Natural killer cell (primary cell): ENCODE data around the gene ISX. TPM values are rescaled to one million over a fixed set of nuclear protein-coding genes. Genes with fewer than 3 reads are reported as not detected.

Source experiments
- ATAC-seq, 3 donors: fragments of 150-1000 bp in 2 of 3; fragments of 200-7000 bp in 1 of 3; cut with Tn5 transposase; 1 replicate in 1 of 3; 2 replicates in 2 of 3; pipeline ENCODE4 v1.10.0; 2021; ENCODE audit warnings: mild to moderate bottlenecking in 2 of 3, moderate library complexity in 2 of 3
- DNase-seq, 2 donors: peaks; one replicate each; pipeline versions ENCODE4 v3.0.0 to v3.0.0-alpha.2; 2013 to 2021; ENCODE audit warnings: mixed read lengths in 1 of 2
- H3K27ac ChIP-seq: one replicate; pipeline ENCODE4 v1.5.1; 2013; ENCODE audit warnings: mild to moderate bottlenecking, low read length
- H3K27me3 ChIP-seq: one replicate; pipeline ENCODE4 v1.6.1; 2013; ENCODE audit warnings: low read length; ENCODE audit not compliant: control insufficient read depth, insufficient read depth
- H3K36me3 ChIP-seq: one replicate; pipeline ENCODE4 v1.6.1; 2013; ENCODE audit warnings: low read length; ENCODE audit not compliant: control insufficient read depth, insufficient read depth
- H3K4me1 ChIP-seq: one replicate; pipeline ENCODE4 v1.6.1; 2013; ENCODE audit warnings: low read length; ENCODE audit not compliant: control insufficient read depth, insufficient read depth
- H3K4me3 ChIP-seq: one replicate; pipeline ENCODE4 v1.5.1; 2013; ENCODE audit warnings: low read length
- H3K9me3 ChIP-seq: one replicate; pipeline ENCODE4 v1.6.1; 2013; ENCODE audit warnings: low read length; ENCODE audit not compliant: control insufficient read depth, insufficient read depth
- H3K27ac Mint-ChIP-seq, 2 donors: one replicate each; pipeline ENCODE4 v1.8.0; 2022; ENCODE audit warnings: mild to moderate bottlenecking in 2 of 2, mixed read lengths in 2 of 2, moderate library complexity in 1 of 2
- H3K27me3 Mint-ChIP-seq, 2 donors: one replicate each; pipeline ENCODE4 v1.8.0; 2022; ENCODE audit warnings: low read depth in 2 of 2, mixed read lengths in 2 of 2
- H3K36me3 Mint-ChIP-seq: one replicate; pipeline ENCODE4 v1.8.0; 2022; ENCODE audit warnings: mixed read lengths
- H3K4me1 Mint-ChIP-seq, 2 donors: one replicate each; pipeline ENCODE4 v1.8.0; 2022; ENCODE audit warnings: mixed read lengths in 2 of 2
- H3K4me3 Mint-ChIP-seq: one replicate; pipeline ENCODE4 v1.8.0; 2022; ENCODE audit warnings: mild to moderate bottlenecking, moderate library complexity, mixed read lengths
- H3K9me3 Mint-ChIP-seq, 2 donors: one replicate each; pipeline ENCODE4 v1.8.0; 2022; ENCODE audit warnings: mixed read lengths in 2 of 2
- CTCF ChIP-seq: fragments of 200-600 bp; IDR thresholded peaks from one replicate; pipeline ENCODE4 v1.8.0; 2022; ENCODE audit warnings: antibody characterized with exemption
- WGBS: methylation state at CpG from one replicate; pipeline ENCODE4 v1.1.7; 2013; ENCODE audit warnings: missing lambda C conversion rate; ENCODE audit not compliant: insufficient coverage; 5-methylcytosine and 5-hydroxymethylcytosine counted together
- intact Hi-C: fragments of 100-400 bp; cut with micrococcal nuclease; formaldehyde crosslinking; loops from one replicate; pipeline ENCODE4 v1.14.2; 2022
- total RNA-seq, 4 donors: library from RNA; stranded (reverse); fragments of 120-200 nt in 1 of 4; gene quantifications; one replicate each; pipeline versions ENCODE4 v1.2.3 to v1.2.4, GENCODE V29; 2013 to 2022

Gene ISX
- total RNA-seq, 3 donors from 2014 or later (not counting 1 experiment from before 2014, with no cell fraction given): not detected

- no peak overlapping the region for H3K27ac Mint-ChIP-seq
- ATAC-seq (no peak), DNase-seq (no peak)
- no peaks in the 10 kb centered on the region for H3K27me3 ChIP-seq
- no peaks in the 10 kb centered on the region for H3K36me3 Mint-ChIP-seq
- no peak for TF ChIP-seq CTCF
- whole genome bisulfite sequencing: 71% methylated on average over 1 of the region's 3 CpGs
- no peaks in the 10 kb centered on the region for H3K36me3 ChIP-seq
- intact Hi-C loops: no loop called here
- peaks cover 0 to 2% of the 10 kb centered on the region in 2 donors for H3K9me3 Mint-ChIP-seq
- H3K4me1 Mint-ChIP-seq: no peaks in the 10 kb centered on the region
- no peaks in the 10 kb centered on the region for H3K4me1 ChIP-seq
- H3K27ac ChIP-seq: no peak overlapping the region
- peaks cover 0 to 5% of the 10 kb centered on the region in 2 donors for H3K27me3 Mint-ChIP-seq
- no peak overlapping the region for H3K4me3 Mint-ChIP-seq
- H3K4me3 ChIP-seq: no peak overlapping the region
- no peaks in the 10 kb centered on the region for H3K9me3 ChIP-seq
These were observed 6.3 kb upstream of the ISX start for GRCh38 chr22:35059632-35060031.

GRCh38 chr22:35064664-35065063 lies 1.3 kb upstream of the ISX start:
- H3K36me3 Mint-ChIP-seq: no peaks in the 10 kb centered on the region
- TF ChIP-seq CTCF: no peak

DNA sequence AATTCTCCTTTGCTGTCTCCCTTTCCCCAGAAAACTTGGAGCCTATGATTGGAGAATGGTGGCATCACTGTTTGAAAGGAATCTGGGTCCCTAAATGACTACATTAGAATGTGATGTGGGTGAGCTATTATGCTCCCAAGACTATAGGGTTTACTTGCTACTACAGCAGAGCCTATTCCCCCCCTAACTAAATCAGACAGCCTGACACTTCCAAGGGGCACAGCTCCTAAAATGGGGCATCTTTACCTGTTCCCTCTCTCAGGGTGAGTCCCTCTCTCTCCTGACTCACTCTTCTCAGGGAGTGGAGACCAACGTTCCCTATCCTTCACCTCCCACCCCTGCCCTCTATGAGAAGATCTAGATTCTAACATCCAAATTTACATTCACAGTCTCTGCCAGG lies 775 bp upstream of the ISX start:
- Histone ChIP-seq H3K4me1 (no peaks in the 10 kb centered on the region), H3K27ac (no peak overlapping the region), H3K36me3 (no peaks in the 10 kb centered on the region), H3K27me3 (no peaks in the 10 kb centered on the region), H3K9me3 (no peaks in the 10 kb centered on the region), H3K4me3 (no peak overlapping the region)
- 74% methylated on average over 1 of the region's 1 CpG for WGBS
- no peaks in the 10 kb centered on the region for H3K27me3 Mint-ChIP-seq
- H3K27ac Mint-ChIP-seq: no peak overlapping the region
- H3K9me3 Mint-ChIP-seq: no peaks in the 10 kb centered on the region
- no peak overlapping the region for H3K4me3 Mint-ChIP-seq
- ATAC-seq: no peak
- no peak for DNase-seq
- TF ChIP-seq CTCF: no peak
- H3K4me1 Mint-ChIP-seq: no peaks in the 10 kb centered on the region
- intact Hi-C loops: no loop called here
- no peaks in the 10 kb centered on the region for H3K36me3 Mint-ChIP-seq

More at GRCh38 chr22:35064664-35065063, 1.3 kb upstream of the ISX start:
- ATAC-seq (no peak), DNase-seq (no peak)
- H3K36me3 ChIP-seq: no peaks in the 10 kb centered on the region
- intact Hi-C loops: no loop called here
- H3K27ac ChIP-seq: no peak overlapping the region
- no CpG with 5 or more reads among the region's 1 CpG for WGBS
- Mint-ChIP-seq H3K27ac (no peak overlapping the region), H3K4me1 (no peaks in the 10 kb centered on the region), H3K9me3 (peaks cover 0 to under 1% of the 10 kb centered on the region in 2 donors), H3K4me3 (no peak overlapping the region), H3K27me3 (no peaks in the 10 kb centered on the region)
- H3K4me1 ChIP-seq: no peaks in the 10 kb centered on the region
- H3K27me3 ChIP-seq: no peaks in the 10 kb centered on the region
- H3K9me3 ChIP-seq: no peaks in the 10 kb centered on the region
- no peak overlapping the region for H3K4me3 ChIP-seq

- H3K27me3 ChIP-seq: no peaks in the 10 kb centered on the region
- no peaks in the 10 kb centered on the region for H3K9me3 Mint-ChIP-seq
- H3K9me3 ChIP-seq: no peaks in the 10 kb centered on the region
- no peaks in the 10 kb centered on the region for H3K27me3 Mint-ChIP-seq
- H3K36me3 Mint-ChIP-seq: no peaks in the 10 kb centered on the region
- no peak overlapping the region for H3K4me3 ChIP-seq
- intact Hi-C loops: no loop called here
- no peaks in the 10 kb centered on the region for H3K4me1 Mint-ChIP-seq
- H3K27ac Mint-ChIP-seq: no peak overlapping the region
- H3K36me3 ChIP-seq: no peaks in the 10 kb centered on the region
- ATAC-seq: no peak
- no peak for TF ChIP-seq CTCF
- no peaks in the 10 kb centered on the region for H3K4me1 ChIP-seq
- no peak overlapping the region for H3K4me3 Mint-ChIP-seq
- WGBS: 82% methylated on average over 6 of the region's 7 CpGs
- no peak overlapping the region for H3K27ac ChIP-seq
- no peak for DNase-seq
These were observed 810 bp downstream of the ISX start for GRCh38 chr22:35066768-35067167.
